B cell (primary cell): Measurements from ENCODE around the gene SUSD2. TPM values are rescaled to one million over a fixed set of nuclear protein-coding genes. Genes with fewer than 3 reads are reported as not detected.
"Not testable (repeated sequence)": the region's sequence is repeated elsewhere in the genome, so short reads cannot be mapped to it uniquely, and the experiment has no call there.

ENCODE experiments used
- ATAC-seq: fragments of 200-7000 bp; cut with Tn5 transposase; one replicate; pipeline ENCODE4 v1.10.0; 2021; ENCODE audit warnings: low read depth, mild to moderate bottlenecking, moderate number of reproducible peaks, moderate library complexity
- CTCF ChIA-PET: fragments of 350-600 bp; sonication (Branson Sonifier 250); formaldehyde crosslinking; loops from one replicate; lab custom pipeline; 2021; ENCODE audit warnings: antibody characterized with exemption, inconsistent platforms; lab: Charles Lee
- POLR2A ChIA-PET: fragments of 350-600 bp; sonication (Branson Sonifier 250); formaldehyde crosslinking; loops from one replicate; lab custom pipeline; 2021; ENCODE audit warnings: antibody characterized with exemption; lab: Charles Lee
- DNase-seq: peaks from one replicate; pipeline ENCODE4 v3.0.0; 2013
- H2AFZ ChIP-seq: 2 replicates; pipeline ENCODE4 v1.6.1; 2012; ENCODE audit warnings: mild to moderate bottlenecking, low read depth, low read length; ENCODE audit not compliant: insufficient read depth, poor library complexity, severe bottlenecking
- H3K27ac ChIP-seq, 2 donors: 1 replicate in 1 of 2; 2 replicates in 1 of 2; pipeline ENCODE4 v1.5.1; 2012 to 2013; ENCODE audit warnings: low read length in 2 of 2, mild to moderate bottlenecking in 2 of 2, moderate library complexity in 1 of 2
- H3K27me3 ChIP-seq, 4 experiments: fragments of 200-600 bp in 1 of 4; sonication (generic) in 1 of 4; replicated peaks in 1 of 4; 1 replicate in 2 of 4; 2 replicates in 2 of 4; pipeline versions ENCODE4 v1.6.1 to v1.7.0; 2013 to 2016; ENCODE audit warnings: low read length in 3 of 4, mild to moderate bottlenecking in 2 of 4, mixed read lengths in 1 of 4, moderate library complexity in 1 of 4; ENCODE audit not compliant: insufficient read depth in 4 of 4, control insufficient read depth in 3 of 4; ENCODE audit errors: control extremely low read depth in 1 of 4
- H3K36me3 ChIP-seq, 2 experiments: replicated peaks in 1 of 2; 1 replicate in 1 of 2; 2 replicates in 1 of 2; pipeline versions ENCODE4 v1.6.1 to v1.7.1; 2013; ENCODE audit warnings: low read length in 1 of 2; ENCODE audit not compliant: insufficient read depth in 2 of 2, control insufficient read depth in 1 of 2; ENCODE audit errors: control extremely low read depth in 1 of 2, extremely low read depth in 1 of 2
- H3K4me1 ChIP-seq, 2 donors: fragments of 200-600 bp in 1 of 2; sonication (generic) in 1 of 2; 1 replicate in 1 of 2; 2 replicates in 1 of 2; pipeline versions ENCODE4 v1.5.1 to v1.6.1; 2013 to 2017; ENCODE audit warnings: low read length in 2 of 2; ENCODE audit not compliant: control insufficient read depth in 2 of 2, insufficient read depth in 2 of 2
- H3K4me2 ChIP-seq: replicated peaks from 2 replicates; pipeline ENCODE3; 2012; ENCODE audit warnings: mild to moderate bottlenecking, low read depth, low read length; ENCODE audit not compliant: poor library complexity, severe bottlenecking
- H3K4me3 ChIP-seq, 5 experiments: fragments of 200-600 bp in 1 of 5; sonication (generic) in 1 of 5; 1 replicate in 3 of 5; 2 replicates in 2 of 5; pipeline versions ENCODE4 v1.5.1 to v1.7.0; 2011 to 2016; ENCODE audit warnings: low read length in 4 of 5, mild to moderate bottlenecking in 4 of 5, low read depth in 2 of 5, control low read depth in 1 of 5, moderate library complexity in 1 of 5; ENCODE audit not compliant: insufficient read depth in 1 of 5; ENCODE audit errors: control extremely low read depth in 1 of 5, extremely low read depth in 1 of 5
- H3K79me2 ChIP-seq: fragments of 200-600 bp; sonication (generic); one replicate; pipeline ENCODE4 v1.6.0; 2016; ENCODE audit warnings: low read length; ENCODE audit not compliant: control insufficient read depth, insufficient read depth
- H3K9ac ChIP-seq: fragments of 200-600 bp; sonication (generic); 2 replicates; pipeline ENCODE4 v1.6.1; 2017; ENCODE audit warnings: mild to moderate bottlenecking, low read length, moderate library complexity
- H3K9me3 ChIP-seq, 3 donors: one replicate each; pipeline versions ENCODE4 v1.6.1 to v1.7.1; 2013; ENCODE audit warnings: low read length in 2 of 3; ENCODE audit not compliant: control insufficient read depth in 2 of 3, insufficient read depth in 1 of 3; ENCODE audit errors: control extremely low read depth in 1 of 3
- H4K20me1 ChIP-seq: 2 replicates; pipeline ENCODE4 v1.6.0; 2012; ENCODE audit warnings: mild to moderate bottlenecking, low read length; ENCODE audit not compliant: insufficient read depth, control insufficient read depth, poor library complexity, severe bottlenecking
- H3K27ac Mint-ChIP-seq: one replicate; pipeline ENCODE4 v1.8.0; 2021; ENCODE audit warnings: mixed read lengths
- H3K27me3 Mint-ChIP-seq: one replicate; pipeline ENCODE4 v1.8.0; 2021; ENCODE audit warnings: mixed read lengths
- H3K4me1 Mint-ChIP-seq: one replicate; pipeline ENCODE4 v1.8.0; 2021; ENCODE audit warnings: mixed read lengths
- H3K4me3 Mint-ChIP-seq: one replicate; pipeline ENCODE4 v1.8.0; 2021; ENCODE audit warnings: mixed read lengths
- H3K9me3 Mint-ChIP-seq: one replicate; pipeline ENCODE4 v1.8.0; 2022; ENCODE audit warnings: mixed read lengths; ENCODE audit not compliant: insufficient read depth
- WGBS: methylation state at CpG from one replicate; pipeline ENCODE4 v1.1.5; 2013; ENCODE audit warnings: missing lambda C conversion rate; ENCODE audit not compliant: insufficient coverage; 5-methylcytosine and 5-hydroxymethylcytosine counted together
- intact Hi-C: fragments of 100-400 bp; cut with micrococcal nuclease; formaldehyde crosslinking; loops from one replicate; pipeline ENCODE4 v1.10.0; 2022
- polyA plus RNA-seq: library from polyadenylated mRNA; depleted of rRNA; stranded (reverse); fragments of >200 nt; gene quantifications from 2 replicates; pipeline ENCODE4 v1.2.3, GENCODE V29; 2012
- total RNA-seq, 2 donors: library from RNA; stranded (reverse); fragments of 120-200 nt in 1 of 2; gene quantifications; 1 replicate in 1 of 2; 2 replicates in 1 of 2; pipeline versions ENCODE4 v1.2.3 to v1.2.4, GENCODE V29; 2013 to 2022

The SUSD2 gene
- total and polyA plus RNA-seq, 2 donors (not counting 1 experiment from before 2014, with no cell fraction given) = 0.30 to 0.48 TPM

DNA sequence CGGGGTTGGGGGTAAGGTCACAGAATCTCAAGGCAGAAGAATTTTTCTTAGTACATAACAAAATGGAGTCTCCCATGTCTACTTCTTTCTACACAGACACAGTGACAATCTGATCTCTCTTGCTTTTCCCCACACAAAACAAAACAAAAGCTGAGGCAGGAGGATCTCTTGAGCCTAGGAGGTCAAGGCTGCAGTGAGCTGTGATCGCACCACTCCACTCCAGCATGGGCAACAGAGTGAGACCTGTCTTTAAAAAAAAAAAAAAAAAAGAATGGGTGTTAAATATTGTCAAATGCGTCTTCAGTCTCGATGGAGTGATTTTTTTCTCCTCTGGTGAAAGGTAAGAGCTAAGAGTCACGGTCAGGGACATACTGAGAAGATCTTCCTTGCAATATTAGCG lies 30.4 kb downstream of the SUSD2 start:
- H4K20me1 ChIP-seq, H3K27me3 Mint-ChIP-seq, H3K9me3 ChIP-seq, H3K36me3 ChIP-seq, H3K9me3 Mint-ChIP-seq, ATAC-seq, intact Hi-C loops, H3K27ac Mint-ChIP-seq, H2AFZ ChIP-seq, H3K9ac ChIP-seq, H3K4me3 ChIP-seq, DNase-seq, H3K4me2 ChIP-seq, POLR2A ChIA-PET, H3K79me2 ChIP-seq, H3K27ac ChIP-seq, H3K4me3 Mint-ChIP-seq, CTCF ChIA-PET, H3K27me3 ChIP-seq: not testable (repeated sequence)
- H3K4me1 Mint-ChIP-seq = peaks cover 22% of the 10 kb centered on the region
- WGBS = 80% methylated on average over 1 of the region's 6 CpGs
- H3K4me1 ChIP-seq = peaks cover 16 to 25% of the 10 kb centered on the region in 2 donors

DNA sequence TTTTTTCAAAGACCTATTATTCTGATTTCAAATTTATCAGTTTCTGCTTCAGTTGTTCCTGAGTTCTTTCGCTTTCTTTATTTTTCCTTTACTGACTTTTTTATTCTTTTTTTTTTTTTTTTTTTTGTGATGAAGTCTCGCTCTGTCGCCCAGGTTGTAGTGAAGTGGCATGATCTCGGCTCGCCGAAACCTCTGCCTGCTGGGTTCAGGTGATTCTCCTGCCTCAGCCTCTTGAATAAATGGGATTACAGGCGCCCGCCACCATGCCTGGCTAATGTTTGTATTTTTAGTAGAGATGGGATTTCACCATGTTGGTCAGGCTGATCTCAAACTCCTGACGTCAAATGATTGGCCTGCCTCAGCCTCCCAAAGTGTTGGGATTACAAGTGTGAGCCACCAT lies 31.8 kb downstream of the SUSD2 start:
- 27% methylated on average over 4 of the region's 9 CpGs for WGBS
- H3K79me2 ChIP-seq, H2AFZ ChIP-seq, H3K4me1 Mint-ChIP-seq, H4K20me1 ChIP-seq, POLR2A ChIA-PET, intact Hi-C loops, H3K36me3 ChIP-seq, H3K4me3 ChIP-seq, H3K27me3 ChIP-seq, H3K9ac ChIP-seq, CTCF ChIA-PET, H3K9me3 Mint-ChIP-seq, ATAC-seq, H3K27me3 Mint-ChIP-seq, H3K4me3 Mint-ChIP-seq, H3K27ac ChIP-seq, DNase-seq, H3K27ac Mint-ChIP-seq, H3K9me3 ChIP-seq: not testable (repeated sequence)
- Histone ChIP-seq H3K4me2 (peak overlapping the region; percentile 18), H3K4me1 (peaks cover 6 to 14% of the 10 kb centered on the region in 2 donors)
